Measurements from ENCODE around the gene TBC1D17. TPM values are rescaled to one million over a fixed set of nuclear protein-coding genes. Genes with fewer than 3 reads are reported as not detected.
A peak's percentile ranks its signal among the peaks of the same experiment; 100 is the strongest.

TBC1D17 gene
- total and polyA plus RNA-seq, 2 of the 13 experiments (the other 11 are each of a cell fraction or from before 2014, with no cell fraction given) = 9.7 to 16.9 TPM

- TF ChIP-seq AFF4 (CRISPR knock-in tag; IDR thresholded peaks at IDR 0.05) (no peak), ZBTB38 (CRISPR knock-in tag; IDR thresholded peaks at IDR 0.05) (no peak), THAP11 (CRISPR knock-in tag; IDR thresholded peaks at IDR 0.05) (peak; percentile 88), NCOA5 (CRISPR knock-in tag; IDR thresholded peaks at IDR 0.05) (no peak), ISX (CRISPR knock-in tag; conservative IDR thresholded peaks at IDR 0.05) (no peak), ZFP82 (CRISPR knock-in tag; IDR thresholded peaks at IDR 0.05; ENCODE audit: borderline replicate concordance) (no peak; the same call in 1 of the 2 replicates), ZNF230 (CRISPR knock-in tag; IDR thresholded peaks at IDR 0.05) (peak; percentile 65; the same call in 1 of the 2 replicates), MZF1 (CRISPR knock-in tag; IDR thresholded peaks at IDR 0.05; ENCODE audit: borderline replicate concordance) (no peak), HMG20B (CRISPR knock-in tag; conservative IDR thresholded peaks at IDR 0.05) (peak; percentile 21; the same call in 1 of the 2 replicates), ZNF75D (CRISPR knock-in tag; IDR thresholded peaks at IDR 0.05; ENCODE audit: borderline replicate concordance) (peak; percentile 40; the same call in 1 of the 2 replicates), RORA (CRISPR knock-in tag; IDR thresholded peaks at IDR 0.05) (no peak), NFE2L1 (CRISPR knock-in tag; IDR thresholded peaks at IDR 0.05; ENCODE audit: borderline replicate concordance) (no peak), KLF15 (CRISPR knock-in tag; IDR thresholded peaks at IDR 0.05; ENCODE audit: borderline replicate concordance) (0 out of 2 replicates have a peak, but pooled peaks have one; percentile 19), EP300 (IDR thresholded peaks at IDR 0.05; ENCODE audit: low read depth in 2 of 2, low read length in 2 of 2) (peak; percentile 13 to 43; a peak in 1 of 4 replicates), EP300 (CRISPR knock-in tag; IDR thresholded peaks at IDR 0.05; ENCODE audit: borderline replicate concordance) (no peak), CHD4 (IDR thresholded peaks at IDR 0.05; ENCODE audit: borderline replicate concordance, low read length) (no peak), FOXO1 (CRISPR knock-in tag; IDR thresholded peaks at IDR 0.05) (0 out of 2 replicates have a peak, but pooled peaks have one; percentile 11), HMG20A (CRISPR knock-in tag; IDR thresholded peaks at IDR 0.05; ENCODE audit: borderline replicate concordance) (no peak), THAP9 (CRISPR knock-in tag; IDR thresholded peaks at IDR 0.05; ENCODE audit: borderline replicate concordance) (peak; percentile 92; the same call in 1 of the 2 replicates), FOXC1 (CRISPR knock-in tag; IDR thresholded peaks at IDR 0.05; ENCODE audit: borderline replicate concordance) (peak; percentile 85; the same call in 1 of the 2 replicates), POLR2G (IDR thresholded peaks at IDR 0.05; ENCODE audit: low read depth, low read length) (peak; percentile 81), ZNF563 (CRISPR knock-in tag; IDR thresholded peaks at IDR 0.05) (peak; percentile 78)
Observed at GRCh38 chr19:49866933-49867782, 10.3 kb upstream of the TBC1D17 start, which contains the start of gene PNKP (continued).
